ENCODE results near the gene DDOST.
"Not testable (repeated sequence)": the region's sequence is repeated elsewhere in the genome, so short reads cannot be mapped to it uniquely, and the experiment has no call there.

The DDOST gene

GRCh38 chr1:20689645-20690056 is 28.5 kb upstream of the DDOST start:
- no peak for DNase-seq

- DNase-seq: no peak
Measured at GRCh38 chr1:20686883-20687725, 25.9 kb upstream of the DDOST start.

- no peak for DNase-seq
Measured at GRCh38 chr1:20685741-20686140, 24.6 kb upstream of the DDOST start.

GRCh38 chr1:20685099-20685662 is 24.0 kb upstream of the DDOST start:
- DNase-seq: no peak

- DNase-seq: no peak
Measured at GRCh38 chr1:20684651-20685050, 23.5 kb upstream of the DDOST start.

- no peak for DNase-seq
Measured at GRCh38 chr1:20684050-20684620, 23.0 kb upstream of the DDOST start.

- DNase-seq: no peak
Measured at GRCh38 chr1:20683614-20684013, 22.4 kb upstream of the DDOST start.

GRCh38 chr1:20682571-20683236 is 21.5 kb upstream of the DDOST start:
- peak in 1 of 2 donors; percentile 10 for DNase-seq

- DNase-seq: no peak
Measured at GRCh38 chr1:20681999-20682398, 20.8 kb upstream of the DDOST start.

GRCh38 chr1:20680269-20680668 is 19.1 kb upstream of the DDOST start:
- no peak for DNase-seq

GRCh38 chr1:20678599-20678998 is 17.4 kb upstream of the DDOST start:
- no peak for DNase-seq

GRCh38 chr1:20673626-20674025 is 12.5 kb upstream of the DDOST start:
- not testable (repeated sequence) for DNase-seq

GRCh38 chr1:20672265-20672632 is 11.1 kb upstream of the DDOST start:
- no peak for DNase-seq

GRCh38 chr1:20670936-20671335 is 9.8 kb upstream of the DDOST start:
- no peak for DNase-seq

GRCh38 chr1:20668581-20668980 is 7.4 kb upstream of the DDOST start:
- DNase-seq: no peak

- no peak for DNase-seq
Measured at GRCh38 chr1:20666804-20667203, 5.6 kb upstream of the DDOST start.

- no peak for DNase-seq
Measured at GRCh38 chr1:20666146-20666545, 5.0 kb upstream of the DDOST start.

GRCh38 chr1:20665726-20666125 is 4.6 kb upstream of the DDOST start:
- DNase-seq: no peak

- no peak for DNase-seq
Measured at GRCh38 chr1:20663969-20664715, 3.0 kb upstream of the DDOST start.

- DNase-seq: no peak
Measured at GRCh38 chr1:20663365-20663764, 2.2 kb upstream of the DDOST start.

- DNase-seq: no peak
Measured at GRCh38 chr1:20662110-20662475, 924 bp upstream of the DDOST start.

GRCh38 chr1:20660847-20661206 is 342 bp downstream of the DDOST start:
- DNase-seq: peak in 1 of 2 donors; percentile 21

- DNase-seq: no peak
Measured at GRCh38 chr1:20660363-20660762, 806 bp downstream of the DDOST start.
